HG02759 (cell line): ENCODE measurements around the gene LHX2.

Experiments
- ATAC-seq: cut with Tn5 transposase; IDR thresholded peaks from one replicate; pipeline ENCODE4 v1.9.1; 2021; ENCODE audit warnings: mild to moderate bottlenecking, moderate library complexity; ENCODE audit not compliant: unreplicated experiment

LHX2 gene

GRCh38 chr9:124052401-124052800 is 40.8 kb downstream of the LHX2 start:
- no peak for ATAC-seq

GRCh38 chr9:124054582-124055227 is 43.1 kb downstream of the LHX2 start:
- peak; percentile 97 for ATAC-seq

- no peak for ATAC-seq
Measured at GRCh38 chr9:124060844-124061605, 49.5 kb downstream of the LHX2 start.

GRCh38 chr9:124062172-124062571 is 50.6 kb downstream of the LHX2 start:
- no peak for ATAC-seq

- no peak for ATAC-seq
Measured at GRCh38 chr9:124066783-124067577, 55.4 kb downstream of the LHX2 start.

GRCh38 chr9:124068251-124068650 is 56.7 kb downstream of the LHX2 start:
- ATAC-seq, result no peak

GRCh38 chr9:124074746-124075145 is 63.2 kb downstream of the LHX2 start:
- no peak for ATAC-seq

GRCh38 chr9:124075761-124076160 is 64.2 kb downstream of the LHX2 start:
- no peak for ATAC-seq

GRCh38 chr9:124077915-124078572 is 66.5 kb downstream of the LHX2 start:
- ATAC-seq, result no peak

GRCh38 chr9:124078641-124079040 is 67.1 kb downstream of the LHX2 start:
- ATAC-seq, result no peak

- no peak for ATAC-seq
Measured at GRCh38 chr9:124079176-124079925, 67.8 kb downstream of the LHX2 start.

- ATAC-seq, result no peak
Measured at GRCh38 chr9:124082622-124083021, 71.1 kb downstream of the LHX2 start.
